ENCODE measurements around the gene FLRT3. TPM values are rescaled to one million over a fixed set of nuclear protein-coding genes. Genes with fewer than 3 reads are reported as not detected.

Gene FLRT3
- total and polyA plus RNA-seq, 4 donors = 2.7 to 29.7 (median 6.6) TPM

DNA sequence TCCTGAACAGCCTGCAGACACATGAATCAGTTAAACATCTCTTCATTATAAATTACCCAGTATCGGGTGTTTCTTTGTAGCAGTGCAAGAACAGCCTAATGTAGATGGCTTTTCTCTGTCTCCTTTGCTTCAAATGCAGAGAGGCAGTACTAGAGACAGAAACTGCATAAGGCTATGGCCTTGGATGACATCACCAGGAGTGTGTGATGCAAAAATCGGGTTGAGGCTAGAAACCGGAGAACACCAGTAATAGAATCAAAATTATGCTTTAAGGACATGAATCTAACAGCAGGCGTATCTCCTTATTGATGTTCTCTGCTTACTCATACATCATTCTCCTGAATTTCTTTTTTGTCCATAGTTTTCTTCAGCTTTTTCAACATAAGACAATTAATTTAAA is 49.3 kb upstream of the FLRT3 start:
- Histone ChIP-seq H3K36me3 (ENCODE audit: control insufficient read depth in 4 of 4, insufficient read depth in 3 of 4, low read depth in 1 of 4, low read length in 3 of 4) (no peaks in the 10 kb centered on the region), H3K27ac (ENCODE audit: low read depth in 1 of 2, low read length in 2 of 2) (no peak overlapping the region), H3K4me1 (ENCODE audit: control insufficient read depth in 4 of 4, insufficient read depth in 4 of 4, low read length in 3 of 4) (no peaks in the 10 kb centered on the region), H3K4me3 (ENCODE audit: low read depth in 1 of 3, low read length in 3 of 3) (no peak overlapping the region), H3K27me3 (ENCODE audit: control insufficient read depth in 4 of 4, insufficient read depth in 4 of 4, low read length in 3 of 4) (no peaks in the 10 kb centered on the region), H3K9me3 (ENCODE audit: control insufficient read depth in 4 of 4, low read length in 3 of 4) (peaks cover 0 to 3% (median 1%) of the 10 kb centered on the region in 4 donors), H3K9ac (ENCODE audit: low read depth in 1 of 2, low read length in 2 of 2) (no peak overlapping the region)
- 93% methylated on average over 4 of the region's 4 CpGs for whole genome bisulfite sequencing
- TF ChIP-seq RAD21 (IDR thresholded peaks at IDR 0.05) (no peak), YY1 (IDR thresholded peaks at IDR 0.05) (no peak), FOXA2 (IDR thresholded peaks at IDR 0.05) (no peak), GABPA (IDR thresholded peaks at IDR 0.05 in 1 of 2, conservative IDR thresholded peaks at IDR 0.05 in 1 of 2) (no peak), TAF1 (conservative IDR thresholded peaks at IDR 0.05) (no peak), HNF4A (conservative IDR thresholded peaks at IDR 0.05) (no peak), EGR1 (IDR thresholded peaks at IDR 0.05; ENCODE audit: low read depth in 2 of 2) (no peak), RXRA (IDR thresholded peaks at IDR 0.05) (no peak), FOXA1 (IDR thresholded peaks at IDR 0.05) (no peak), SP1 (IDR thresholded peaks at IDR 0.05) (no peak)
- TF ChIP-seq, protein P1, sequence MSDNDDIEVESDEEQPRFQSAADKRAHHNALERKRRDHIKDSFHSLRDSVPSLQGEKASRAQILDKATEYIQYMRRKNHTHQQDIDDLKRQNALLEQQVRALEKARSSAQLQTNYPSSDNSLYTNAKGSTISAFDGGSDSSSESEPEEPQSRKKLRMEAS (IDR thresholded peaks at IDR 0.05) = no peak
- TF ChIP-seq, protein P2, sequence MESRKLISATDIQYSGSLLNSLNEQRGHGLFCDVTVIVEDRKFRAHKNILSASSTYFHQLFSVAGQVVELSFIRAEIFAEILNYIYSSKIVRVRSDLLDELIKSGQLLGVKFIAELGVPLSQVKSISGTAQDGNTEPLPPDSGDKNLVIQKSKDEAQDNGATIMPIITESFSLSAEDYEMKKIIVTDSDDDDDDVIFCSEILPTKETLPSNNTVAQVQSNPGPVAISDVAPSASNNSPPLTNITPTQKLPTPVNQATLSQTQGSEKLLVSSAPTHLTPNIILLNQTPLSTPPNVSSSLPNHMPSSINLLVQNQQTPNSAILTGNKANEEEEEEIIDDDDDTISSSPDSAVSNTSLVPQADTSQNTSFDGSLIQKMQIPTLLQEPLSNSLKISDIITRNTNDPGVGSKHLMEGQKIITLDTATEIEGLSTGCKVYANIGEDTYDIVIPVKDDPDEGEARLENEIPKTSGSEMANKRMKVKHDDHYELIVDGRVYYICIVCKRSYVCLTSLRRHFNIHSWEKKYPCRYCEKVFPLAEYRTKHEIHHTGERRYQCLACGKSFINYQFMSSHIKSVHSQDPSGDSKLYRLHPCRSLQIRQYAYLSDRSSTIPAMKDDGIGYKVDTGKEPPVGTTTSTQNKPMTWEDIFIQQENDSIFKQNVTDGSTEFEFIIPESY (IDR thresholded peaks at IDR 0.05) = no peak
- TF ChIP-seq, protein P3, sequence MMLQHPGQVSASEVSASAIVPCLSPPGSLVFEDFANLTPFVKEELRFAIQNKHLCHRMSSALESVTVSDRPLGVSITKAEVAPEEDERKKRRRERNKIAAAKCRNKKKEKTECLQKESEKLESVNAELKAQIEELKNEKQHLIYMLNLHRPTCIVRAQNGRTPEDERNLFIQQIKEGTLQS (IDR thresholded peaks at IDR 0.05) = no peak
- no peak for DNase-seq (ENCODE audit: low spot score)

DNA sequence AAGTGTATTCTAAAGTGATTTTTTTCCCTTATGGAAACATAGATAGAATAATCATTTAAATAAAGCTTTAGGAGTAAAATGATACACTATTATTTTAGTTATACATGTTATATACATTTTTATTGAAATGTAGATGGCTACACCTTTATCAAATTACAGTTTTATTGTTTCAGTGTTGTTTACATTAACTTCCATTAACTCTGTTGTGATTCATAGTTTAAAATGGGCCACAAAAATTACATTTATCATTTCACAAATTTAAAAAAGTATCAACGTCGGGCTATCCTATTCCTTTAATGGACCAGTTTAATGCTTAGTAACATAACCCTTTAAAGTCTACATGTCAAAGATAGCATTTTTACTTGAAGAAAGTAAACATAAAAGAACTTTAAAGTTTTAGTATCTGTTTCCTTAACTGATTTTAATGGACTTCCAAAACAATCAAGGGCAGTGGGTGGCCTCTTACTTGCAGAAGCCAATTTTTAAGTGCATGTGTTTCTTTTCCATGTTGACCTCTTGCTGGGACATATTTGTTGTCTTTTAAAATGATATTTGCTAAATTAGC is 47.8 kb upstream of the FLRT3 start:
- 90% methylated on average over 2 of the region's 2 CpGs for WGBS
- peaks cover 0 to 3% (median 1%) of the 10 kb centered on the region in 4 donors for H3K9me3 ChIP-seq (ENCODE audit: control insufficient read depth in 4 of 4, low read length in 3 of 4)
- DNase-seq (ENCODE audit: low spot score) = no peak

More for the DNA sequence above, 47.8 kb upstream of the FLRT3 start:
- no peak overlapping the region for H3K27ac ChIP-seq (ENCODE audit: low read depth in 1 of 2, low read length in 2 of 2)
- H3K27me3 ChIP-seq (ENCODE audit: control insufficient read depth in 4 of 4, insufficient read depth in 4 of 4, low read length in 3 of 4) = no peaks in the 10 kb centered on the region
- no peak overlapping the region for H3K9ac ChIP-seq (ENCODE audit: low read depth in 1 of 2, low read length in 2 of 2)
- H3K4me1 ChIP-seq (ENCODE audit: control insufficient read depth in 4 of 4, insufficient read depth in 4 of 4, low read length in 3 of 4) = no peaks in the 10 kb centered on the region
- H3K36me3 ChIP-seq (ENCODE audit: control insufficient read depth in 4 of 4, insufficient read depth in 3 of 4, low read depth in 1 of 4, low read length in 3 of 4) = no peaks in the 10 kb centered on the region
- H3K4me3 ChIP-seq (ENCODE audit: low read depth in 1 of 3, low read length in 3 of 3) = no peak overlapping the region
- TF ChIP-seq JUND (IDR thresholded peaks at IDR 0.05) (no peak), RXRA (IDR thresholded peaks at IDR 0.05) (no peak), NR2F2 (IDR thresholded peaks at IDR 0.05) (no peak), HNF4G (IDR thresholded peaks at IDR 0.05) (no peak), RAD21 (IDR thresholded peaks at IDR 0.05) (no peak), TAF1 (conservative IDR thresholded peaks at IDR 0.05) (no peak)
- TF ChIP-seq, protein P4, sequence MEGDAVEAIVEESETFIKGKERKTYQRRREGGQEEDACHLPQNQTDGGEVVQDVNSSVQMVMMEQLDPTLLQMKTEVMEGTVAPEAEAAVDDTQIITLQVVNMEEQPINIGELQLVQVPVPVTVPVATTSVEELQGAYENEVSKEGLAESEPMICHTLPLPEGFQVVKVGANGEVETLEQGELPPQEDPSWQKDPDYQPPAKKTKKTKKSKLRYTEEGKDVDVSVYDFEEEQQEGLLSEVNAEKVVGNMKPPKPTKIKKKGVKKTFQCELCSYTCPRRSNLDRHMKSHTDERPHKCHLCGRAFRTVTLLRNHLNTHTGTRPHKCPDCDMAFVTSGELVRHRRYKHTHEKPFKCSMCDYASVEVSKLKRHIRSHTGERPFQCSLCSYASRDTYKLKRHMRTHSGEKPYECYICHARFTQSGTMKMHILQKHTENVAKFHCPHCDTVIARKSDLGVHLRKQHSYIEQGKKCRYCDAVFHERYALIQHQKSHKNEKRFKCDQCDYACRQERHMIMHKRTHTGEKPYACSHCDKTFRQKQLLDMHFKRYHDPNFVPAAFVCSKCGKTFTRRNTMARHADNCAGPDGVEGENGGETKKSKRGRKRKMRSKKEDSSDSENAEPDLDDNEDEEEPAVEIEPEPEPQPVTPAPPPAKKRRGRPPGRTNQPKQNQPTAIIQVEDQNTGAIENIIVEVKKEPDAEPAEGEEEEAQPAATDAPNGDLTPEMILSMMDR (IDR thresholded peaks at IDR 0.05; ENCODE audit: low read depth, low read length, missing input control) = no peak
- TF ChIP-seq, protein P1 (IDR thresholded peaks at IDR 0.05) = no peak
- TF ChIP-seq, protein P2 (IDR thresholded peaks at IDR 0.05) = no peak
- TF ChIP-seq, protein P5, sequence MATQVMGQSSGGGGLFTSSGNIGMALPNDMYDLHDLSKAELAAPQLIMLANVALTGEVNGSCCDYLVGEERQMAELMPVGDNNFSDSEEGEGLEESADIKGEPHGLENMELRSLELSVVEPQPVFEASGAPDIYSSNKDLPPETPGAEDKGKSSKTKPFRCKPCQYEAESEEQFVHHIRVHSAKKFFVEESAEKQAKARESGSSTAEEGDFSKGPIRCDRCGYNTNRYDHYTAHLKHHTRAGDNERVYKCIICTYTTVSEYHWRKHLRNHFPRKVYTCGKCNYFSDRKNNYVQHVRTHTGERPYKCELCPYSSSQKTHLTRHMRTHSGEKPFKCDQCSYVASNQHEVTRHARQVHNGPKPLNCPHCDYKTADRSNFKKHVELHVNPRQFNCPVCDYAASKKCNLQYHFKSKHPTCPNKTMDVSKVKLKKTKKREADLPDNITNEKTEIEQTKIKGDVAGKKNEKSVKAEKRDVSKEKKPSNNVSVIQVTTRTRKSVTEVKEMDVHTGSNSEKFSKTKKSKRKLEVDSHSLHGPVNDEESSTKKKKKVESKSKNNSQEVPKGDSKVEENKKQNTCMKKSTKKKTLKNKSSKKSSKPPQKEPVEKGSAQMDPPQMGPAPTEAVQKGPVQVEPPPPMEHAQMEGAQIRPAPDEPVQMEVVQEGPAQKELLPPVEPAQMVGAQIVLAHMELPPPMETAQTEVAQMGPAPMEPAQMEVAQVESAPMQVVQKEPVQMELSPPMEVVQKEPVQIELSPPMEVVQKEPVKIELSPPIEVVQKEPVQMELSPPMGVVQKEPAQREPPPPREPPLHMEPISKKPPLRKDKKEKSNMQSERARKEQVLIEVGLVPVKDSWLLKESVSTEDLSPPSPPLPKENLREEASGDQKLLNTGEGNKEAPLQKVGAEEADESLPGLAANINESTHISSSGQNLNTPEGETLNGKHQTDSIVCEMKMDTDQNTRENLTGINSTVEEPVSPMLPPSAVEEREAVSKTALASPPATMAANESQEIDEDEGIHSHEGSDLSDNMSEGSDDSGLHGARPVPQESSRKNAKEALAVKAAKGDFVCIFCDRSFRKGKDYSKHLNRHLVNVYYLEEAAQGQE (IDR thresholded peaks at IDR 0.05) = no peak

All from liver (tissue), 9 donors.